ENCODE data around the gene TEX101. TPM values are rescaled to one million over a fixed set of nuclear protein-coding genes. Genes with fewer than 3 reads are reported as not detected.

TEX101 gene
- total RNA-seq, 1 experiment from 2014 or later: not detected

GRCh38 chr19:43464134-43464775 is 49.6 kb downstream of the TEX101 start:
- Histone ChIP-seq H3K27me3 (ENCODE audit: low read length) (no peaks in the 10 kb centered on the region), H3K36me3 (ENCODE audit: low read depth, low read length) (no peaks in the 10 kb centered on the region), H4K20me1 (ENCODE audit: low read length) (no peaks in the 10 kb centered on the region), H3K9me2 (replicated peaks; ENCODE audit: low read length) (no peaks in the 10 kb centered on the region), H3K4me1 (ENCODE audit: insufficient read depth, low read length) (peaks cover 49% of the 10 kb centered on the region), H3K4me2 (ENCODE audit: low read length) (peak overlapping the region; percentile 95), H3K9me3 (ENCODE audit: low read length) (no peaks in the 10 kb centered on the region), H3F3A (ENCODE audit: low read length, unreplicated experiment) (no peaks in the 10 kb centered on the region), H3K79me2 (ENCODE audit: low read length) (0 out of 2 replicates have a peak, but pooled peaks cover 9% of the 10 kb centered on the region), H3K9ac (ENCODE audit: low read length) (peak overlapping the region; percentile 90), H3K4me3 (ENCODE audit: low read length) (peak overlapping the region; percentile 81), H3K27ac (ENCODE audit: low read length) (peak overlapping the region; percentile 86), H2AFZ (ENCODE audit: low read length) (peak overlapping the region; percentile 89)
- DNase-seq: no peak
- BruUV-seq (replicated peaks): TSS peak; percentile 17
- peak; percentile 37 for ATAC-seq
- intact Hi-C loops (cut with micrococcal nuclease): loop anchor here (5.0 kb wide), 1 partner anchor 38 kb away; the partner anchor contains the start of gene PHLDB3
- TF ChIP-seq EZH2 (IDR thresholded peaks at IDR 0.05; ENCODE audit: low read length, unreplicated experiment): no peak
- no peak for TF ChIP-seq CTCF (conservative IDR thresholded peaks at IDR 0.05; ENCODE audit: low read depth, low read length)
- TF ChIP-seq EZH2phosphoT487 (IDR thresholded peaks at IDR 0.05; ENCODE audit: borderline replicate concordance, low read length): no peak
- CTCF ChIA-PET: interaction anchor here (1.0 to 1.4 kb wide), 2 partner anchors 17 to 55 kb away, joined by 3 to 9 read pairs; no protein-coding TSS in a partner anchor
- POLR2A ChIA-PET (ENCODE audit: unreplicated experiment): no interaction called here

GRCh38 chr19:43465468-43466120 is 50.9 kb downstream of the TEX101 start, which contains the start of gene LYPD3:
Gene LYPD3, minus strand, starts transcription at chr19:43465608. Its CDS starts 37 bp downstream, at chr19:43465571.
- DNase-seq (peak; percentile 93), ATAC-seq (peak; percentile 30)
- Histone ChIP-seq H3K79me2 (ENCODE audit: low read length) (0 out of 2 replicates have a peak, but pooled peaks cover 9% of the 10 kb centered on the region), H3K9me3 (ENCODE audit: low read length) (no peaks in the 10 kb centered on the region), H2AFZ (ENCODE audit: low read length) (no peak within 1 kb of the TSS), H3K9ac (ENCODE audit: low read length) (peak within 1 kb of the TSS; percentile 90), H3K9me2 (replicated peaks; ENCODE audit: low read length) (no peaks in the 10 kb centered on the region), H3K36me3 (ENCODE audit: low read depth, low read length) (no peaks in the 10 kb centered on the region), H3K4me1 (ENCODE audit: insufficient read depth, low read length) (peaks cover 58% of the 10 kb centered on the region), H3K4me3 (ENCODE audit: low read length) (peak within 1 kb of the TSS; percentile 81), H3F3A (ENCODE audit: low read length, unreplicated experiment) (no peaks in the 10 kb centered on the region), H3K27ac (ENCODE audit: low read length) (peak within 1 kb of the TSS; percentile 86), H3K4me2 (ENCODE audit: low read length) (peak within 1 kb of the TSS; percentile 95), H3K27me3 (ENCODE audit: low read length) (no peaks in the 10 kb centered on the region), H4K20me1 (ENCODE audit: low read length) (no peaks in the 10 kb centered on the region)
- ChIA-PET POLR2A (ENCODE audit: unreplicated experiment) (no interaction called here), CTCF (interaction anchor here (0.9 kb wide), 1 partner anchor 19 kb away, joined by 5 read pairs; no protein-coding TSS in a partner anchor)
- intact Hi-C loops (cut with micrococcal nuclease): no loop called here
- BruUV-seq (replicated peaks): no TSS peak
- TF ChIP-seq EZH2phosphoT487 (IDR thresholded peaks at IDR 0.05; ENCODE audit: borderline replicate concordance, low read length): no peak
- TF ChIP-seq CTCF (conservative IDR thresholded peaks at IDR 0.05; ENCODE audit: low read depth, low read length): no peak
- TF ChIP-seq EZH2 (IDR thresholded peaks at IDR 0.05; ENCODE audit: low read length, unreplicated experiment): no peak

All from PC-3 (cell line).